HG02943 (cell line): ENCODE results near the gene KLHL8.
"Not testable (repeated sequence)": the region's sequence is repeated elsewhere in the genome, so short reads cannot be mapped to it uniquely, and the experiment has no call there.

Source experiments
- ATAC-seq: cut with Tn5 transposase; IDR thresholded peaks from one replicate; pipeline ENCODE4 v1.9.1; 2021; ENCODE audit warnings: mild to moderate bottlenecking, low read depth, moderate library complexity; ENCODE audit not compliant: unreplicated experiment

KLHL8 gene

GRCh38 chr4:87229979-87230378 is 9.6 kb upstream of the KLHL8 start:
- ATAC-seq, result no peak

- ATAC-seq, result no peak
Measured at GRCh38 chr4:87228262-87228860, 7.9 kb upstream of the KLHL8 start.

GRCh38 chr4:87227751-87228151 is 7.3 kb upstream of the KLHL8 start:
- no peak for ATAC-seq

GRCh38 chr4:87225936-87226335 is 5.5 kb upstream of the KLHL8 start:
- no peak for ATAC-seq

- no peak for ATAC-seq
Measured at GRCh38 chr4:87224141-87224923, 3.9 kb upstream of the KLHL8 start.

- peak; percentile 40 for ATAC-seq
Measured at GRCh38 chr4:87219632-87220093, 755 bp downstream of the KLHL8 start.

- not testable (repeated sequence) for ATAC-seq
Measured at GRCh38 chr4:87217235-87217763, 3.1 kb downstream of the KLHL8 start.

GRCh38 chr4:87216469-87216868 is 3.9 kb downstream of the KLHL8 start:
- ATAC-seq, result no peak

- ATAC-seq, result no peak
Measured at GRCh38 chr4:87213421-87214075, 6.9 kb downstream of the KLHL8 start.

- ATAC-seq, result no peak
Measured at GRCh38 chr4:87211249-87211952, 9.0 kb downstream of the KLHL8 start.

GRCh38 chr4:87209696-87210095 is 10.7 kb downstream of the KLHL8 start:
- ATAC-seq, result peak; percentile 90

- ATAC-seq, result no peak
Measured at GRCh38 chr4:87209182-87209581, 11.2 kb downstream of the KLHL8 start.

- no peak for ATAC-seq
Measured at GRCh38 chr4:87204559-87204958, 15.9 kb downstream of the KLHL8 start.

GRCh38 chr4:87196927-87197326 is 23.5 kb downstream of the KLHL8 start:
- ATAC-seq, result no peak

GRCh38 chr4:87196146-87196545 is 24.3 kb downstream of the KLHL8 start:
- ATAC-seq, result no peak

- ATAC-seq, result no peak
Measured at GRCh38 chr4:87193958-87194675, 26.3 kb downstream of the KLHL8 start.

- ATAC-seq, result no peak
Measured at GRCh38 chr4:87192145-87192919, 28.1 kb downstream of the KLHL8 start.

- ATAC-seq, result no peak
Measured at GRCh38 chr4:87188932-87189331, 31.5 kb downstream of the KLHL8 start.

GRCh38 chr4:87188048-87188447 is 32.4 kb downstream of the KLHL8 start:
- no peak for ATAC-seq
